ENCODE results near the gene EHD1. TPM values are rescaled to one million over a fixed set of nuclear protein-coding genes. Genes with fewer than 3 reads are reported as not detected.

The EHD1 gene
- total RNA-seq, 2 experiments from 2014 or later, result 71.0 to 73.6 TPM

GRCh38 chr11:64896448-64897022, 18.1 kb upstream of the EHD1 start:
- no peak overlapping the region for H3K27ac Mint-ChIP-seq
- no peak for ATAC-seq
- ChIA-PET CTCF (interaction anchor here (17.2 kb wide), 1 partner anchor 47 kb away, joined by 377 read pairs; the partner anchor contains the start of gene CDC42BPG), POLR2A (interaction anchor here (0.6 kb wide), 1 partner anchor 132 kb away, joined by 3 read pairs; no protein-coding TSS in a partner anchor)
- DNase-seq, result no peak
- intact Hi-C loops (cut with DNase I, micrococcal nuclease), result no loop called here
- H3K27me3 Mint-ChIP-seq, result no peaks in the 10 kb centered on the region
- peaks cover 8% of the 10 kb centered on the region for H3K36me3 Mint-ChIP-seq (ENCODE audit: low read depth)
- no peak overlapping the region for H3K4me3 Mint-ChIP-seq
- H3K9me3 Mint-ChIP-seq (ENCODE audit: low read depth), result no peaks in the 10 kb centered on the region
- H3K4me1 Mint-ChIP-seq, result peaks cover 11% of the 10 kb centered on the region

- ATAC-seq (no peak), DNase-seq (no peak)
- peaks cover 6% of the 10 kb centered on the region for H3K36me3 Mint-ChIP-seq (ENCODE audit: low read depth)
- H3K27ac Mint-ChIP-seq, result no peak overlapping the region
- no peaks in the 10 kb centered on the region for H3K9me3 Mint-ChIP-seq (ENCODE audit: low read depth)
- H3K4me1 Mint-ChIP-seq, result peaks cover under 1% of the 10 kb centered on the region
- H3K27me3 Mint-ChIP-seq, result no peaks in the 10 kb centered on the region
- CTCF ChIA-PET, result interaction anchor here (0.6 to 17.2 kb wide), 4 partner anchors 30 to 123 kb away, joined by 3 to 377 read pairs (median 6); partner anchors contain the start of gene CDC42BPG
- intact Hi-C loops (cut with DNase I, micrococcal nuclease), result loop anchor here (1.0 kb wide), 2 partner anchors 48 to 108 kb away; no protein-coding TSS in a partner anchor
- H3K4me3 Mint-ChIP-seq, result no peak overlapping the region
- POLR2A ChIA-PET, result no interaction called here
These were observed 16.5 kb upstream of the EHD1 start for GRCh38 chr11:64894812-64895452.

- Mint-ChIP-seq H3K4me1 (no peaks in the 10 kb centered on the region), H3K27me3 (no peaks in the 10 kb centered on the region), H3K9me3 (ENCODE audit: low read depth) (no peaks in the 10 kb centered on the region), H3K36me3 (ENCODE audit: low read depth) (peaks cover 4% of the 10 kb centered on the region), H3K4me3 (no peak overlapping the region), H3K27ac (no peak overlapping the region)
- POLR2A ChIA-PET, result no interaction called here
- intact Hi-C loops (cut with DNase I, micrococcal nuclease), result loop anchor here (1.0 kb wide), 2 partner anchors 47 to 107 kb away; no protein-coding TSS in a partner anchor
- ATAC-seq, result peak; percentile 99
- CTCF ChIA-PET, result interaction anchor here (0.5 to 17.2 kb wide), 8 partner anchors 9 to 1671 kb away, joined by 3 to 377 read pairs (median 4); partner anchors contain the start of gene CDC42BPG
- DNase-seq, result peak; percentile 96
These were observed 15.8 kb upstream of the EHD1 start for GRCh38 chr11:64894070-64894811.

- peaks cover 3% of the 10 kb centered on the region for H3K36me3 Mint-ChIP-seq (ENCODE audit: low read depth)
- DNase-seq, result no peak
- H3K4me1 Mint-ChIP-seq, result peaks cover 2% of the 10 kb centered on the region
- POLR2A ChIA-PET, result no interaction called here
- H3K27ac Mint-ChIP-seq, result no peak overlapping the region
- intact Hi-C loops (cut with DNase I, micrococcal nuclease), result loop anchor here (1.0 kb wide), 2 partner anchors 46 to 106 kb away; no protein-coding TSS in a partner anchor
- H3K4me3 Mint-ChIP-seq, result no peak overlapping the region
- H3K27me3 Mint-ChIP-seq, result no peaks in the 10 kb centered on the region
- no peak for ATAC-seq
- CTCF ChIA-PET, result interaction anchor here (0.5 to 17.2 kb wide), 7 partner anchors 9 to 1672 kb away, joined by 3 to 377 read pairs (median 5); partner anchors contain the start of gene CDC42BPG
- H3K9me3 Mint-ChIP-seq (ENCODE audit: low read depth), result no peaks in the 10 kb centered on the region
These were observed 15.0 kb upstream of the EHD1 start for GRCh38 chr11:64893194-64894069.

- ChIA-PET CTCF (interaction anchor here (0.6 to 17.2 kb wide), 4 partner anchors 19 to 43 kb away, joined by 4 to 377 read pairs (median 5); partner anchors contain the start of gene CDC42BPG), POLR2A (no interaction called here)
- no peak overlapping the region for H3K4me3 Mint-ChIP-seq
- intact Hi-C loops (cut with DNase I, micrococcal nuclease), result no loop called here
- H3K36me3 Mint-ChIP-seq (ENCODE audit: low read depth), result peaks cover 3% of the 10 kb centered on the region
- ATAC-seq (no peak), DNase-seq (no peak)
- H3K4me1 Mint-ChIP-seq, result peaks cover 7% of the 10 kb centered on the region
- H3K27me3 Mint-ChIP-seq, result no peaks in the 10 kb centered on the region
- no peak overlapping the region for H3K27ac Mint-ChIP-seq
- no peaks in the 10 kb centered on the region for H3K9me3 Mint-ChIP-seq (ENCODE audit: low read depth)
These were observed 14.4 kb upstream of the EHD1 start for GRCh38 chr11:64892838-64893193.

- ATAC-seq (no peak), DNase-seq (no peak)
- no peaks in the 10 kb centered on the region for H3K9me3 Mint-ChIP-seq (ENCODE audit: low read depth)
- peaks cover 10% of the 10 kb centered on the region for H3K4me1 Mint-ChIP-seq
- CTCF ChIA-PET, result interaction anchor here (0.6 to 17.2 kb wide), 3 partner anchors 19 to 43 kb away, joined by 4 to 377 read pairs (median 4); partner anchors contain the start of gene CDC42BPG
- intact Hi-C loops (cut with DNase I, micrococcal nuclease), result no loop called here
- no peaks in the 10 kb centered on the region for H3K27me3 Mint-ChIP-seq
- no peak overlapping the region for H3K4me3 Mint-ChIP-seq
- peaks cover 3% of the 10 kb centered on the region for H3K36me3 Mint-ChIP-seq (ENCODE audit: low read depth)
- H3K27ac Mint-ChIP-seq, result no peak overlapping the region
- POLR2A ChIA-PET, result no interaction called here
These were observed 14.0 kb upstream of the EHD1 start for GRCh38 chr11:64892411-64892831.

GRCh38 chr11:64891880-64892279, 13.5 kb upstream of the EHD1 start:
- H3K27me3 Mint-ChIP-seq, result no peaks in the 10 kb centered on the region
- ATAC-seq (no peak), DNase-seq (no peak)
- POLR2A ChIA-PET, result no interaction called here
- H3K27ac Mint-ChIP-seq, result no peak overlapping the region
- intact Hi-C loops (cut with DNase I, micrococcal nuclease), result no loop called here
- no peak overlapping the region for H3K4me3 Mint-ChIP-seq
- no peaks in the 10 kb centered on the region for H3K9me3 Mint-ChIP-seq (ENCODE audit: low read depth)
- H3K4me1 Mint-ChIP-seq, result peaks cover 13% of the 10 kb centered on the region
- CTCF ChIA-PET, result interaction anchor here (1.5 to 17.2 kb wide), 2 partner anchors 19 to 42 kb away, joined by 4 to 377 read pairs; partner anchors contain the start of gene CDC42BPG
- peaks cover 3% of the 10 kb centered on the region for H3K36me3 Mint-ChIP-seq (ENCODE audit: low read depth)

- no peak for ATAC-seq
- Mint-ChIP-seq H3K9me3 (ENCODE audit: low read depth) (no peaks in the 10 kb centered on the region), H3K4me1 (peaks cover 13% of the 10 kb centered on the region), H3K27me3 (no peaks in the 10 kb centered on the region), H3K4me3 (no peak overlapping the region), H3K27ac (no peak overlapping the region), H3K36me3 (ENCODE audit: low read depth) (peaks cover 3% of the 10 kb centered on the region)
- CTCF ChIA-PET, result interaction anchor here (1.0 to 17.2 kb wide), 4 partner anchors 11 to 42 kb away, joined by 3 to 377 read pairs (median 4); partner anchors contain the start of gene CDC42BPG
- DNase-seq, result no peak
- POLR2A ChIA-PET, result no interaction called here
- intact Hi-C loops (cut with DNase I, micrococcal nuclease), result no loop called here
These were observed 12.9 kb upstream of the EHD1 start for GRCh38 chr11:64891215-64891848.

GRCh38 chr11:64890522-64890939, 12.1 kb upstream of the EHD1 start:
- Mint-ChIP-seq H3K27me3 (no peaks in the 10 kb centered on the region), H3K4me1 (peaks cover 20% of the 10 kb centered on the region), H3K36me3 (ENCODE audit: low read depth) (peaks cover 3% of the 10 kb centered on the region), H3K27ac (no peak overlapping the region), H3K4me3 (no peak overlapping the region), H3K9me3 (ENCODE audit: low read depth) (no peaks in the 10 kb centered on the region)
- DNase-seq (no peak), ATAC-seq (no peak)
- ChIA-PET POLR2A (no interaction called here), CTCF (interaction anchor here (0.6 to 17.2 kb wide), 4 partner anchors 10 to 678 kb away, joined by 3 to 377 read pairs (median 4); partner anchors contain the start of gene CDC42BPG)
- intact Hi-C loops (cut with DNase I, micrococcal nuclease), result no loop called here

Data from activated CD4-positive, alpha-beta T cell treated with anti-CD3 and anti-CD28 coated beads for 36 hours (primary cell).